GM19455 (cell line): ENCODE results near the gene ZNF521.

ENCODE experiments used
- ATAC-seq: cut with Tn5 transposase; IDR thresholded peaks from one replicate; pipeline ENCODE4 v1.9.1; 2021; ENCODE audit not compliant: unreplicated experiment

The ZNF521 gene

GRCh38 chr18:25351777-25352628, at the start of gene ZNF521:
TSS of gene ZNF521 (minus strand) at chr18:25352166. CDS start at chr18:25350946, 1,220 bp downstream.
- ATAC-seq = peak; percentile 72

GRCh38 chr18:25399554-25399953, 47.6 kb upstream of the ZNF521 start:
- no peak for ATAC-seq

- no peak for ATAC-seq
Measured at GRCh38 chr18:25392192-25392591, 40.2 kb upstream of the ZNF521 start.

- ATAC-seq = no peak
Measured at GRCh38 chr18:25373432-25374179, 21.6 kb upstream of the ZNF521 start.

GRCh38 chr18:25370391-25370790, 18.4 kb upstream of the ZNF521 start:
- no peak for ATAC-seq

- ATAC-seq = no peak
Measured at GRCh38 chr18:25365242-25365641, 13.3 kb upstream of the ZNF521 start.

GRCh38 chr18:25364732-25365131, 12.8 kb upstream of the ZNF521 start:
- no peak for ATAC-seq

- no peak for ATAC-seq
Measured at GRCh38 chr18:25360301-25360899, 8.4 kb upstream of the ZNF521 start.

- no peak for ATAC-seq
Measured at GRCh38 chr18:25353080-25353479, 1.1 kb upstream of the ZNF521 start.

GRCh38 chr18:25352629-25353005, 651 bp upstream of the ZNF521 start:
- ATAC-seq = no peak

- ATAC-seq = no peak
Measured at GRCh38 chr18:25351280-25351775, 638 bp downstream of the ZNF521 start.

- ATAC-seq = no peak
Measured at GRCh38 chr18:25350489-25351251, 1.3 kb downstream of the ZNF521 start.

- ATAC-seq = no peak
Measured at GRCh38 chr18:25349926-25350487, 2.0 kb downstream of the ZNF521 start.

GRCh38 chr18:25349131-25349925, 2.6 kb downstream of the ZNF521 start:
- ATAC-seq = no peak

- no peak for ATAC-seq
Measured at GRCh38 chr18:25348386-25349130, 3.4 kb downstream of the ZNF521 start.

GRCh38 chr18:25346561-25346960, 5.4 kb downstream of the ZNF521 start:
- no peak for ATAC-seq

GRCh38 chr18:25345081-25345866, 6.7 kb downstream of the ZNF521 start:
- no peak for ATAC-seq

GRCh38 chr18:25341831-25342230, 10.1 kb downstream of the ZNF521 start:
- no peak for ATAC-seq
